IPS-NIHi7 (cell line): Measurements from ENCODE around the gene OSCAR.
"Not testable (repeated sequence)": the region's sequence is repeated elsewhere in the genome, so short reads cannot be mapped to it uniquely, and the experiment has no call there.

Experiments
- DNase-seq: peaks from one replicate; pipeline ENCODE4 v3.0.0; 2012; ENCODE audit warnings: mixed read lengths; ENCODE audit errors: extremely low spot score

OSCAR gene

DNA sequence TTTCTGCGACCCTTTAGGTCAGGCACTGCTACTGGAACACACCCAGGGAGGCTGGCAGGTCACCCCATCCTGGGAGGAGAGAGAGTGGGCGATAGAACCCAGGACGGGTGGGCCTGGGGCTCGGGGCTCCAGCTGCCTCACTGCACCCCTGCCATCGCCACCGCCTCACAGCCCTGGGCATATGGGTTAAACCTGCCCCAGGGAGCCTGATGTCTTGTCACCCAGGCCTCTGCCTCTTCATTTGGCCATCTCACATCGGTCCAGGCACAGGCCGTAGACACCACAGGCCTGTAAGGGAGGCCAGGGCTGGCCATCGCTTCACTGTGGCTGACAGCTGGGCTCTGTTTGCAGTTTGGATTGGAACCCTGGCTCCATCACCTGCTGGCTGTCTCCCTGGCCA, 25.1 kb upstream of the OSCAR start:
- no peak for DNase-seq

DNA sequence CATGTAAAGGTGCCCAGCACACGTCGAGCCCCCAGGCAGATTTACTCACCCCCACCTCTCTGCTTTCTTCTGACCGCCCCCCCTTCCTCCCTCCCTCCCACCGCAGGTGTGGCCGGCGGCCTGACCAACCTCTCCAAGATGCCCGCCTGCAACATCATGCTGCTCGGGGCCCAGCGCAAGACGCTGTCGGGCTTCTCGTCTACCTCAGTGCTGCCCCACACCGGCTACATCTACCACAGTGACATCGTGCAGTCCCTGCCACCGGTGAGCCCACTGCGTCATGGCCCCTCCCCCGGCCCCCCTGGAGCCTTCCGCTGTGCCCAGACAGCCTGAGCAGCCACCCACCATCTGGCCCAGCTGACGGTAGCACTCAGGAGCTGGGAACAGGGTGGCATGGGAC, 23.8 kb upstream of the OSCAR start:
- no peak for DNase-seq

DNA sequence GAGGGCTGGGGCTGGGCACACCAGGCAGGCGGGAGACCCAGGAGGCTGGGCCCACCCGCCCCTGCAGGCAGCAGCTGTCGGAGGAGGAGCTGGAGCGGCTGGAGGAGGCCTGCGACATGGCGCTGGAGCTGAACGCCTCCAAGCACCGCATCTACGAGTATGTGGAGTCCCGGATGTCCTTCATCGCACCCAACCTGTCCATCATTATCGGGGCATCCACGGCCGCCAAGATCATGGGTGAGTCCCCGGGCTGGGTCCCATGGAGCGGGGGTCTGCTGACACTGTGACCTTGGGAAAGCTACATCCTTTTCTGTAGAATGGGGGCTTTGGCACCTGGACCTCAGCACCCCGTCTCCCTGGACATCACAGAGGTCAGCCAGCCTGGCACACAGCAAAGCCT, 23.1 kb upstream of the OSCAR start:
- no peak for DNase-seq

DNA sequence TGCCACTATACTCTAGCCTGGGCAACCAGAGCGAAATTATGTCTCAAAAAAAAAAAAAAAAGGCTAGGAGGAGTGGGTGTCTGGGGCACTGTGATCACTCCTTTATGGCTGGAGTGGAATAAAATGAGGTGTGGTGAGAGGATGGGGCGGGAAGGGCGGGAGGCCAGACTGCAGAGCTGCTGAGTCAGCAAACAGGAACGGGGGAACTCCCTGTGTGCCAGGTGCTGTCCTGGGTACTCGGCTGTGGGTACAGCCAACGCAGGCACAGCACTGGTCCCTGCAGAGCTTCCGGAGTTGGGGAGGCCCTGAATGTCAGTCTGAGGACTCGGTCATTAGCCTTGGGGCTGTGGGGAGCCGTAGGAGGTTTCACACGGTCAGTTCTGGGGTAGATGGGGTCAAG, 20.7 kb upstream of the OSCAR start:
- DNase-seq: no peak

DNA sequence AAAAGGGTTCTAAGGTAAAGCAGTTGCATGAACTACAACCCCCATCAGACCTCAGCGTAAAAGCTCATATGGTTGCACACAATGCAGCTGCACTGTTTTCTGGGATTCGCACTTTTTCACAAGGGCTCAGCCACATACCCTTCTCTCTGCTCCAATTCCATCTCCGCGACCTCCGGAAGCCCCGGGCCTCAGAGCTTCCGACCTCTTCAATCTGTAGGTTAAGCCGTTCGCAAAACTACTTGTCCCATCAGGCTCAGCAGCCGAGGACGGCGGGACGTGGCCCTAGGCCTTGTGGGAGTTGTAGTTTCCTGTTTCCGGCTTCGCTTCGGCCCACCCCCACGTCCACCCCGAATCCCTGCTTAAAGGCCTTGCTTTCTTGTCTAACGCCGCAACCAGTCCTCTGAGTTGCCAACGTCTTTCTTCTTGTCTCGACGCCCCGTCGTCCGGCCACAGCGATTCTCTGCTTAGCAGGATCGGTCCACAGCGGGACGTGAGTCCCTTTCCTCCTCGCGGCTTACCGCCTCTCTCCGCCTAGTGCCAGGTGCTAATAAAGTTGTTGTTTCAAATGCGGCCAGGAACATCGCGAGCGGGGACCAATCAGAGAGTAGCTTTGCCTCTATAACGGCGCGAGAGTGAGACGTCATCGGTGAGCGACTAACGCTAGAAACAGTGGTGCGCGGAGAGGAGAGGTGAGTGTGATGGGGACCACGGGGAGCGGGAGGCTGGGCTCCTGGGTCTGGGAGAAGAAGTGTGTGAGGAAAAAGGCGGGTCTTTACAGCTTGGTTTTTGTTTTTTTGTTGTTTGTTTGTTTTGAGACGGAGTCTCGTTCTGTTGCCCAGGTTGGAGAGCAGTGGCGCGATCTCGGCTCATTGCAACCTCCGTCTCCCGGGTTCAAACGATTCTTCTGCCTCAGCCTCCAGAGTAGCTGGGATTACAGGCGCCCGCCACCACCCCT, 14.8 kb upstream of the OSCAR start, which contains the start of the genes PRPF31 and TFPT:
Gene PRPF31 (plus strand): TSS at position 646 of the 955 bp plus-strand sequence. CDS start 2,525 bp downstream, outside the sequence.
Gene TFPT (minus strand): TSS at position 549 of the 955 bp plus-strand sequence. CDS start 388 bp downstream, at position 161.
- peak; percentile 98 for DNase-seq

DNA sequence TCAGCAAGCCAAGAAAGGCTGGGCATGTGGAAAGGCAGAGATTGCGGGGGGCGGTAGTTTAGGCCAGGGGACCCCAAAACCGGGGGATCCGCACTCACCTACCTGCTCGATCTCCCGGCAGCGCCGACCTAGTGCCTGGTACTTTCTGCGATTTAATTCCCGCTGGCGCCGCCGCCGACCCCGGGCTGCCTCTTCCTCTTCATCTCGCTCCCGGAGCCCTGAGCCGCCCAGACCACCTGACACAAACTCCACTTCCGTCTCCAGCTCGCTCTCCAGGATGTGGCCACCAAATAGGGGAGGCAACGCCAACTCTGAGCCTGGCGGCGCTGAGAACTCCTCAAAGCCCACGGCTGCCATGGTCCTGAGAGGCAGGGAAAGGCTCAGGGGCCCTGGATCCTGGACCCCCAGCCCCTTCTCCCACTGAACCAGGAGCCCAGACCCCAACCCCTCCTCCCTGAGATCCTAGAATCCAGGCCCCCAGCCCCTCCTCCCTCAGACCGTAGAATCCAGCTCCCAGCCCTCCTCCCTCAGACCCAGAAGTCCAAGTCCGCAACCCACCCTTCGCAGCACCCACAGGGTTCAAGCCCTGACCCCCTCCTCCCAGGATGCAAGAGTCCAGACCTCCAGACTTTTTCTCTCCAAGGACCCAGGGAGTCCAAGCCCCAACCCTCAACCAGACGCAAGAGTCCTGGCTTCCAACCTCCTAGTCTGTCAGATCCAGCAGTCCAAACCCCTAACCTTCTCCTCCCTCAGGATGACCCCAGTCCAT, 13.9 kb upstream of the OSCAR start:
- DNase-seq: no peak

DNA sequence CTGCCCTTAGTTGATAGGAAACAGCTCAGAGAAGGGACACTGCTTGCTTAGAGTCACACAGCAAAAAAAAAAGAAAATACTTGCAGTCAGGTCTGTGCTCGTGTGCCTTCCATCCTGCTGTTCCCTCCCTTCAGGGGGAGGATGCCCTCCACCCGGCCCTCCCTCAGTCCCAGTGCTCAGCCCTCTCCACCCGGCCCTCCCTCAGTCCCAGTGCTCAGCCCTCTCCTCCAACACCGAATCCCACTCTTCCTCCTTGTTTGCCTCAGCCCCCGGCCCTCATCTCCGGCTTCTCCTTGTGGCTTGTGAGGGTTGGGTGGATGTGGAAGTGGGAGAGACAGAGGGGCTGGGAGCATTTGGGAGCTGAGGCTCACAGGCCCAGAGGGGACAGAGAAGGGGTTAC, 9.0 kb upstream of the OSCAR start:
- no peak for DNase-seq

DNA sequence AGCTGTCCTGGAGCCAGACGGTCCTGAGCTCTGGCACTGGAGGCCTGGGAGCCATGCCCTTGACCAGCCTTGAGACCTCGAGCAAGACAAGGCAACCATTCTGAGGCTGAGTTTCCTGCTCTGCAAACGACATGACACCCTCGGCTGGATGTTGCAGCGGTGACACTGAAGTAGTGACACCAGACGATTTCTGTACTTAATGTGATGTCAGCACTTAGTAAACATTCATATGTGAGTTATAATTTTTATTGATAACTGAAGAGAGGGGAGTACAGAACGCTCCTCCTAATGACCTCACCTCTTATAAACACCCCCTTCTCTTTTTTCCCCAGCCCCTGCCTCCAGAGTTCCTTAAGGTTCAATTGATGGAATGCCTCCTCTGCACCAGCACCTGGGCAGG, 7.9 kb upstream of the OSCAR start:
- no peak for DNase-seq

DNA sequence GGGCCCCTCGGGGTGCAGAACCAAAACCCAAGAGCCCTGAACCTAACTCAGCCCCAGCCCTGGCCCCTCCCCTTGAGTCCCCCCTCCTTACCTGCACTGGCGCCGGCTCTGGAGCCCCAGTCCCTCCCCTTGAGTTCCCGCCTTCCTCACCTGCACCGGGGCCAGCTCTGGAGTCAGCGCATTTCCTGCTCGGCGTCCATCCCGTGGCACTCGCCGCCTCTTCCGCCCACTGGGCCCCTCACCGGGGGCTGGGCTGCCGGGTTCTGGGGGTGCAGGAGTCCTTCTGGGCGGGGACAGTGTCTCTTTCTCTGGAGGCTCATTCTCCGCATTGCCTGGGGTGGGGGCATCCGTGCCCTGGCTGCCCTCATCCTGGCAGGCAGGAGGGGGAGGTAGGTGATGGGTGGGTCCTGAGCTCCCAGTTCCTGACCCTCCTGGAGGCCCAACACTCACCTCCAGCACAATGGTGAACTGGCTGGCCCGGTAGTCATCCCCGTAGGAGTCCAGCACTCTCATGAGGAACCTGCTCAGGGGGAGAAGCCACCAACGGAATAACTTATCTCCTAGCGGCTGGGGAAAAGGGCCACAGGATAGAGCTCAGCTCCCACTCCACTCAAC, 7.4 kb upstream of the OSCAR start:
- DNase-seq: no peak

DNA sequence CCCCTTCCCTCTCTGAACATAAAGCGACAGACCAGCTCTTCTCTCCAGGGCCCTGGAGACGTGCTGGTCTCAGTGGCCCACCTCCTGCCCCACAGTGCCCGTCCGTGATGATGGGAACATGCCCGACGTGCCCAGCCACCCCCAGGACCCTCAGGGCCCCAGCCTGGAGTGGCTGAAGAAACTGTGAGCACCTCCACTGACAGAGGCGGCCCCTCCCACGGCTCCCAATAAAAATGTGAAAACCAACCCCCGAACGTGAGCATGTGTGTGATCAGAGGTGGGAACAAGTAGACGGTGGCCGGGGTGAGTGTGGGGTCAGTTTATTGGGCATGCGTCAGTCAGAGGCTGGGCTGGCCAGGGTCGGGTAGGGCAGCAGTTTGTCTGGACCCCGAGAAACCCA, 6.1 kb upstream of the OSCAR start:
- DNase-seq: no peak

DNA sequence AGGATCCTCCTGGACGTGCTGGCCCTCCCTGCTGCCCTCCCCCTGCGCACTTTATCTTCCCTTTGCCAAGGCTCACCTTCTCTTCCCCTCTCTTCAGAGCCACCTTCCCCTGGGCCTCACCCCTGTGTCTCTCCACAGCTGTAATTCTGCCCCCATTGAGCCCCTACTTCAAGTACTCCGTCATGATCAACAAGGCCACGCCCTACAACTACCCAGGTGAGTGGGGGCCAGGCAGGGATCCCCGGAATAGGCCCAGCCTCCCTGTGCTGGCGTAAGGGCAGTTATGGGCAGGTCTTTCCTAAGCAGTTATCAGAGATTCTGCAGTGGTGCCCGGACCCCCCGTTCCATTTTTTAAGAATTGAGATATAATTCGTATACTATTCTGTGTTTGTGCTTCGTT, 5.2 kb upstream of the OSCAR start:
- DNase-seq: no peak

DNA sequence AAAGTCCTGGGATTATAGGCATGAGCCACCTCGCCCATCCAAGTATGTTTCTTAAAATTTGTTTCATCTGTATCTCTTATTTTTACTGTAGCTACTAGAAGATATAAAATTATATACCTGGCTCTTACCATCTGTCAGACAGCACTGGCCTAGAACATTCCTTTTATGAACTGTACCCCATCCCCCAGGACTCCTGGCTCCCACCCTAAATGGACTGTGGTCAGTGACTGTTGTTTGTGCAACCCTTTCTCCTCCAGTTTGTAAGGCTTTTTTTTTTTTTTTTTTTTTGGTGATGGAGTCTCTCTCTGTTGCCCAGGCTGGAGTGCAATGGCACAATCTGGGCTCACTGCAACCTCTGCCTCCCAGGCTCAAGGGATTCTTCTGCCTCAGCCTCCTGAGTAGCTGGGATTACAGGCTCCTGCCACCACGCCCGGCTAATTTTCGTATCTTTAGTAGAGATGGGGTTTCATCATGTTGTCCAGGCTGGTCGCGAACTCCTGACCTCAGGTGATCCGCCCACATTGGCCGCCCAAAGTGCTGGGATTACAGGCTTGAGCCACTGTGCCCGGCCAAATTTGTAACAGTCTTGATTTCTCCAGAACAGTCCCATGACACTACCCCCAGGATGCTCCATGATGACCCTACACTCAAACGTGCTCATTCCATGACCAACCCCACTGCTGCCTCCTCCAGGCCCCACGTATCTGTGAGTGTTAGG, 4.6 kb upstream of the OSCAR start:
- no peak for DNase-seq

DNA sequence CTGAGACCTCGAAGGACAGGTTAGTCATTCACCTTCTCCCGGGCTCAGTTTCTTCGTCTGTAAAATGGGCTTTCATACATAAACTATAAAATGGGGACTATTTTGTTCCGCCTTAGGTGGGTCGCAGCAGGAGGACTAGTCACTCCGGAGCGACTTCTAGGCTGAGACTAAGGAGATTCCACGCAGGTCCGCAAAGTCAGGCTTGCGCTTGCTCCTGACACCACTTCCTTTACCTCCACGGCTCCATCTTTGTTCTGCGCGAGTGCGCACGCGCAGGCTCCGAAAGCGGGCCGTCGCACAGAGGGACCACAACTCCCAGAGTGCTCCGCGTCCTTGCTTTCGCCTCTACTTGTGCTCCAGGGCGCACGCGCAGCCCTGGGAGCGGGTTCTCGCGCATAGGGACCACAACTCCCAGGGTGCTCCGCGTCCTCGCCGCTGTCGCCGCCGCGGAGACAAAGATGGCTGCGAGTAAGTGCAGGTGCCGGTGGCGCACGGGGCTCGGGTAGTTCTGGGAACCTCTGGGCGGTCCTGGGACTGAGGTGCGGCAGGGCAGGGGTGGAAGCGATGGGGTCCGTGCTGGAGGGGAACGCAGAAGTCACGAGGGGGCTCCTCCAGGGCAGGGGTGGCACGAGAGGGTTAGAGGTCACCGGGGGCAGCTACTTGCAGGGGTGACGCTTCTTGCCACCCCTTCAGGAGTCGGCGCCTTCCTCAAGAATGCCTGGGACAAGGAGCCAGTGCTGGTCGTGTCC, 2.0 kb upstream of the OSCAR start, which contains the start of gene NDUFA3:
Gene NDUFA3 (plus strand): TSS at position 435 of the 749 bp plus-strand sequence. CDS start 24 bp downstream, at position 459.
- DNase-seq: peak; percentile 100

DNA sequence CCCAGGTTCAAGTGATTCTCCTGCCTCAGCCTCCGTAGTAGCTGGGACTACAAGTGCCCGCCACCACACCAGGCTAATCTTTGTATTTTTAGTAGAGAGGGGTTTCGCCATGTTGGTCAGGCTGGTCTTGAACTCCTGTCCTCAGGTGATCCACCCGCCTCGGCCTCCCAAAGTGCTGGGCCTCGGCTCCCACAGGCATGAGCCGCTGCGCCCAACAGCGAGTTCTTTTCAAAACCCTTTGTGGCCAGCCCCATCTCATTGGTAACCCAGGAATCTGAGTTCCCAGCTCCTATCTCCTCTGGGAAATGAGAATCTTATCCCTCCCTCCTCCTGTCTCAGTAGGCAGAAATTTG, 724 bp downstream of the OSCAR start:
- DNase-seq: not testable (repeated sequence)

DNA sequence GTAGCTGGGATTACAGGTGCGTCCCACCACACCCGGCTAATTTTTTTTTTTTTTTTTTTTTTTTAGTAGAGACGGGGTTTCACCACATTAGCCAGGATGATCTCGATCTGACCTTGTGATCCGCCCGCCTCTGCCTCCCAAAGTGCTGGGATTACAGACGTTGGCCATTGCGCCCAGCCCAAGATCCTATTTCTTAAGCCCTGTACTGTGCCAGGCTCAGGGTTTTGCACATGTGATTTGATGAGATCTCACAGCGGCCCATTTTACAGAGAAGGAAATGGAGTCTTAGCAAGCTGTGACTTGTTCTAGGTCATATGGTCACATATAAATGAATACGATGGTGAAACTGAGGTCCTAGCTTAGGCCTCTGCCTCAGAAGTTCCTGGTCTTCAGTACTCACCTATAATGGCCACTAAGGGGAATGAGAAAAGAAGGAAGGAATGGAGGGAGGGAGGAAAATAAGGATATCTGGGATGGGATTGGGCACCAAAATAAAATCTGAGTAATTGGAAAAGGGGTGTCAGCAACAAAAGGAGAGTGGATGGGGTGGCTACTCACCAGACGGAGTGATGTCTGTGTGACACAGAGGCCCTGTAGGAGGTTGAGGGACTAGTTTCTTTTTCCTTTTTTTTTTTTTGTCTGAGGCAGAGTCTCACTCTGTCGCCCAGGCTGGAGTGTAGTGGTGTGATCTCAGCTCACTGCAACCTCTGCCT, 1.3 kb downstream of the OSCAR start:
- DNase-seq: no peak

DNA sequence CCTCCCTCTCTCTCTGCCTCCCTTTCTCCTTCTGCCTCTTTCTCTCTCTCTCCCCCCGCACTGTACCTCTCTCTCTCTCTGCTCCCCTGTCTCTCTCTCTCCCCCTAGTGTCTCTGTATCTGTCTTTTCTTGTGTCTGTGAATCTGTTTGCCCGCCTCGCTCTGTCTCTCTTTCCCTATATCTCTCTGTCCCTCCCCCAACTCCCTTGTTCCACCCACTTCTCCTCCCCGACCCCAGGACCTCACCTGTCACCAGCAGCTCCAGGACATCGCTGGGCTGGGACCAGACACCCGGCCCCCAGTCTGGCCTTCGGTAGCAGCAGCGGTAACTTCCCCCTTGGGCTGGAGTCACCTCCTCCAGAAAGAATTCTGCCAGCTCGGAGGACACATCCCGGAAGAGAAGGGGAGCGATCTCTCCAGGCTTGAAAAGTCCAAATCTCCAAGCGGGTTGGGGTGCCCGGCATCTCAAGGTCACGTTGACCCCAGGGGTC, 3.9 kb downstream of the OSCAR start:
- DNase-seq: peak; percentile 34

DNA sequence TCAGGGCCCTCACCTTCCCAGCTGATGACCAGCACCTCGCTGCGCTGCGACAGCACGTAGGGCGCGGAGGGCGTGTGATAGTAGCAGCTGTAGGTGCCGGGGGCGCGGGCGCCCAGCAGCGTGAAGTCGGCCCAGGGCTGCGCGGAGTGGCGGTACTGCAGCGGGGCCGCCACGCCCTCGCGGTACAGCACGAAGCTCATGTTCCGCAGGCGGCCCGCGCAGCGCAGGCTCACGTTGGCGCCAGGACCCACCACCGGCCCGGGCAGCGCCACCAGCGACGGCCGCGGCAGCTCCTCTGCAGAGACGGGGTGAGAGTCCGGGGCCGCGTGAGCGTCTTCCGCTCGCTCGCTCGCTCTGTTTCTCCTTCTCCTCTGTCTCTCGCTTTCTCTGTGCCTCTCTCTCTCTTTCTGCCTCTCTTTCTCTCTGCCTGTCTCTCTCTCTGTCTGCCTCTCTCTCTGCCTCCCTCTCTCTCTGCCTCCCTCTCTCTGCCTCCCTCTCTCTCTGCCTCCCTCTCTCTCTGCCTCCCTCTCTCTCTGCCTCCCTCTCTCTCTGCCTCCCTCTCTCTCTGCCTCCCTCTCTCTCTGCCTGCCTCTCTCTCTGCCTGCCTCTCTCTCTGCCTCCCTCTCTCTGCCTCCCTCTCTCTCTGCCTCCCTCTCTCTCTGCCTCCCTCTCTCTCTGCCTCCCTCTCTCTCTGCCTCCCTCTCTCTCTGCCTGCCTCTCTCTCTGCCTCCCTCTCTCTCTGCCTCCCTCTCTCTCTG, 4.6 kb downstream of the OSCAR start:
- peak; percentile 67 for DNase-seq

DNA sequence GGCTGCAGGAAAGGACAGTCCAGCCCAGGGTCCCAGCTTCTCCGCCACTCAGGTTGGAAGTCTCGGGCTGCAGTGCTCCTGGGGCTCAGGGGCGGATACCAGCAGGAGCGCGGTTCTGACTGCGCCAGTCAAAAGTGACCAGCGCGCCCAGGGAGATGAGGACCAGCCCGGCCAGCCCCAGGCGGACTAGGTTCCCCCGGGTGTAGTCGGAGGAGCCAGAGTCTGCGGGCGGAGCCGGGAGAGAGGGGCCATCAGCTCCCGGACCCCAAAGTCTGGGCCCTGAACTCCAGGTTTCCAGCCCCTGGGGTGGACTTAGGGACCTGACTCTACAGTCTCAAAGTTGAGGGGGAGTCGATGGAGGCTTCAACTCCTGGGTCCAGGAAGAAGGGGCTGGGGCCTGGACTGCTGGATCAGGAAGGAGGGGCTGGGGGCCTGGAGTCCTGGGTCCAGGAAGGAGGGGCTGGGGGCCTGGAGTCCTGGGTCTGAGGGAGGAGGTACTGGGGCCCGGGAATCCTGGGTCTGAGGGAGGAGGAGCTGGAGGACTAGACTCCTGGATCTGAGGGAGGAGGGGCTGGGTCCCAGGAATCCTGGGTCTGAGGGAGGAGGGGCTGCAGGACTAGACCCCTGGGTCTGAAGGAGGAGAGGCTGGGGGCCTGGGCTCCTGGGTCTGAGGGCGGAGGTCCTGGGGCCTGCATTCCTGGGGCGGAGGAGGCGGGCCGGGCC, 5.3 kb downstream of the OSCAR start:
- no peak for DNase-seq
